CD14-positive monocyte (primary cell): Measurements from ENCODE around the gene S100A1. TPM values are rescaled to one million over a fixed set of nuclear protein-coding genes. Genes with fewer than 3 reads are reported as not detected.

Source experiments
- DNase-seq, 3 donors: peaks; one replicate each; pipeline ENCODE4 v3.0.0-alpha.2; 2011 to 2022
- H2AFZ ChIP-seq: 2 replicates; pipeline ENCODE4 v1.6.0; 2012; ENCODE audit warnings: mild to moderate bottlenecking, low read depth, low read length, inconsistent platforms; ENCODE audit not compliant: insufficient read depth, poor library complexity, severe bottlenecking
- H3K27ac ChIP-seq, 2 donors: 1 replicate in 1 of 2; 2 replicates in 1 of 2; pipeline ENCODE4 v1.5.1; 2012 to 2013; ENCODE audit warnings: low read length in 2 of 2, control low read depth in 1 of 2, inconsistent platforms in 1 of 2, low read depth in 1 of 2, mild to moderate bottlenecking in 1 of 2
- H3K27me3 ChIP-seq, 2 donors: one replicate each; pipeline versions ENCODE4 v1.6.0 to v1.6.1; 2011 to 2013; ENCODE audit warnings: low read length in 2 of 2; ENCODE audit not compliant: control insufficient read depth in 2 of 2, insufficient read depth in 2 of 2
- H3K36me3 ChIP-seq, 2 donors: replicated peaks in 1 of 2; 1 replicate in 1 of 2; 2 replicates in 1 of 2; pipeline versions ENCODE4 v1.5.1 to v1.6.1; 2012 to 2013; ENCODE audit warnings: low read length in 2 of 2, control low read depth in 1 of 2, inconsistent platforms in 1 of 2, mild to moderate bottlenecking in 1 of 2; ENCODE audit not compliant: insufficient read depth in 2 of 2, control insufficient read depth in 1 of 2
- H3K4me1 ChIP-seq, 2 donors: 1 replicate in 1 of 2; 2 replicates in 1 of 2; pipeline versions ENCODE4 v1.5.1 to v1.6.1; 2012 to 2013; ENCODE audit warnings: low read length in 2 of 2, control low read depth in 1 of 2, inconsistent platforms in 1 of 2, mild to moderate bottlenecking in 1 of 2, moderate library complexity in 1 of 2; ENCODE audit not compliant: insufficient read depth in 2 of 2, control insufficient read depth in 1 of 2
- H3K4me2 ChIP-seq: replicated peaks from 2 replicates; pipeline ENCODE3; 2012; ENCODE audit warnings: low read length, moderate library complexity, mild to moderate bottlenecking; ENCODE audit not compliant: poor library complexity, severe bottlenecking; ENCODE audit errors: extremely low read depth
- H3K4me3 ChIP-seq, 3 experiments: fragments of 200-600 bp in 1 of 3; sonication (generic) in 1 of 3; replicated peaks in 1 of 3; 1 replicate in 2 of 3; 2 replicates in 1 of 3; pipeline ENCODE4 v1.5.1; 2011 to 2013; ENCODE audit warnings: low read length in 3 of 3, mild to moderate bottlenecking in 3 of 3, control low read depth in 2 of 3, low read depth in 2 of 3, inconsistent platforms in 1 of 3, moderate library complexity in 1 of 3
- H3K79me2 ChIP-seq: 2 replicates; pipeline ENCODE4 v1.6.0; 2012; ENCODE audit warnings: mild to moderate bottlenecking, control low read depth, inconsistent platforms, low read length, moderate library complexity; ENCODE audit not compliant: insufficient read depth
- H3K9ac ChIP-seq: 2 replicates; pipeline ENCODE4 v1.6.0; 2017; ENCODE audit warnings: low read length, mild to moderate bottlenecking; ENCODE audit not compliant: insufficient read depth, poor library complexity, severe bottlenecking
- H3K9me3 ChIP-seq, 2 donors: replicated peaks in 1 of 2; 1 replicate in 1 of 2; 2 replicates in 1 of 2; pipeline versions ENCODE4 v1.5.1 to v1.6.1; 2012 to 2013; ENCODE audit warnings: low read length in 2 of 2, control low read depth in 1 of 2; ENCODE audit not compliant: control insufficient read depth in 1 of 2, insufficient read depth in 1 of 2
- H4K20me1 ChIP-seq: 2 replicates; pipeline ENCODE4 v1.6.0; 2012; ENCODE audit warnings: mild to moderate bottlenecking, low read length, control low read depth, moderate library complexity; ENCODE audit not compliant: insufficient read depth
- H3K27ac Mint-ChIP-seq, 7 donors: one replicate each; pipeline ENCODE4 v1.8.0; 2020; ENCODE audit warnings: mild to moderate bottlenecking in 7 of 7, mixed read lengths in 7 of 7, moderate library complexity in 6 of 7, inconsistent platforms in 2 of 7
- H3K27me3 Mint-ChIP-seq, 3 donors: one replicate each; pipeline ENCODE4 v1.8.0; 2021 to 2022; ENCODE audit warnings: low read depth in 3 of 3, mild to moderate bottlenecking in 3 of 3, mixed read lengths in 3 of 3, moderate library complexity in 3 of 3, inconsistent platforms in 1 of 3
- H3K36me3 Mint-ChIP-seq, 2 donors: one replicate each; pipeline ENCODE4 v1.8.0; 2020; ENCODE audit warnings: mixed read lengths in 2 of 2, inconsistent platforms in 1 of 2, mild to moderate bottlenecking in 1 of 2
- H3K4me1 Mint-ChIP-seq: one replicate; pipeline ENCODE4 v1.8.0; 2020; ENCODE audit warnings: mild to moderate bottlenecking, mixed read lengths
- H3K4me3 Mint-ChIP-seq, 2 donors: one replicate each; pipeline ENCODE4 v1.8.0; 2020; ENCODE audit warnings: mild to moderate bottlenecking in 2 of 2, mixed read lengths in 2 of 2, moderate library complexity in 1 of 2
- H3K9me3 Mint-ChIP-seq, 7 donors: one replicate each; pipeline ENCODE4 v1.8.0; 2020 to 2022; ENCODE audit warnings: mixed read lengths in 7 of 7, mild to moderate bottlenecking in 6 of 7, moderate library complexity in 6 of 7, inconsistent platforms in 2 of 7
- WGBS: methylation state at CpG from one replicate; pipeline ENCODE4 v1.1.5; 2013; ENCODE audit warnings: missing lambda C conversion rate; ENCODE audit not compliant: insufficient coverage; 5-methylcytosine and 5-hydroxymethylcytosine counted together
- intact Hi-C, 2 donors: fragments of 100-400 bp; cut with micrococcal nuclease; formaldehyde crosslinking; loops; one replicate each; pipeline versions ENCODE4 v1.15.0 to v1.15.1; 2023
- polyA plus RNA-seq, 3 donors: library from polyadenylated mRNA; depleted of rRNA in 1 of 3; unstranded in 2 of 3; stranded (reverse) in 1 of 3; fragments of 300-500 nt in 2 of 3; fragments of >200 nt in 1 of 3; fragmentation: Illumina TruSeq in 2 of 3; gene quantifications; 1 replicate in 2 of 3; 2 replicates in 1 of 3; pipeline ENCODE4 v1.2.3, GENCODE V29; 2012 to 2021
- TF ChIP-seq, protein P1 (sequence below): fragments of 200-600 bp; IDR thresholded peaks from one replicate; pipeline ENCODE4 v1.8.0; 2022; ENCODE audit warnings: antibody characterized with exemption, mild to moderate bottlenecking

The S100A1 gene
- polyA plus RNA-seq, 3 donors: not detected

GRCh38 chr1:153628638-153629342 is 556 bp downstream of the S100A1 start:
- no peak overlapping the region for H3K9ac ChIP-seq
- intact Hi-C loops: loop anchor here in 1 of 2 donors (10.0 kb wide), 1 partner anchor 54 kb away; no protein-coding TSS in a partner anchor
- H3K36me3 ChIP-seq: no peaks in the 10 kb centered on the region
- H2AFZ ChIP-seq: no peak overlapping the region
- H3K4me3 ChIP-seq: no peak overlapping the region
- Mint-ChIP-seq H3K27me3 (peaks cover 11 to 16% (median 14%) of the 10 kb centered on the region in 3 donors), H3K4me3 (no peak overlapping the region), H3K9me3 (no peaks in the 10 kb centered on the region), H3K36me3 (peaks cover 0 to 4% of the 10 kb centered on the region in 2 donors), H3K27ac (peak overlapping the region in 1 of 7 donors; percentile 71), H3K4me1 (peaks cover 57% of the 10 kb centered on the region)
- no peaks in the 10 kb centered on the region for H3K9me3 ChIP-seq
- WGBS: 49% methylated on average over 3 of the region's 6 CpGs
- no peaks in the 10 kb centered on the region for H4K20me1 ChIP-seq
- peaks cover 33 to 50% of the 10 kb centered on the region in 2 donors for H3K4me1 ChIP-seq
- no peak overlapping the region for H3K4me2 ChIP-seq
- peaks cover 0 to 3% of the 10 kb centered on the region in 2 donors for H3K27me3 ChIP-seq
- H3K79me2 ChIP-seq: no peaks in the 10 kb centered on the region
- TF ChIP-seq, protein P1, sequence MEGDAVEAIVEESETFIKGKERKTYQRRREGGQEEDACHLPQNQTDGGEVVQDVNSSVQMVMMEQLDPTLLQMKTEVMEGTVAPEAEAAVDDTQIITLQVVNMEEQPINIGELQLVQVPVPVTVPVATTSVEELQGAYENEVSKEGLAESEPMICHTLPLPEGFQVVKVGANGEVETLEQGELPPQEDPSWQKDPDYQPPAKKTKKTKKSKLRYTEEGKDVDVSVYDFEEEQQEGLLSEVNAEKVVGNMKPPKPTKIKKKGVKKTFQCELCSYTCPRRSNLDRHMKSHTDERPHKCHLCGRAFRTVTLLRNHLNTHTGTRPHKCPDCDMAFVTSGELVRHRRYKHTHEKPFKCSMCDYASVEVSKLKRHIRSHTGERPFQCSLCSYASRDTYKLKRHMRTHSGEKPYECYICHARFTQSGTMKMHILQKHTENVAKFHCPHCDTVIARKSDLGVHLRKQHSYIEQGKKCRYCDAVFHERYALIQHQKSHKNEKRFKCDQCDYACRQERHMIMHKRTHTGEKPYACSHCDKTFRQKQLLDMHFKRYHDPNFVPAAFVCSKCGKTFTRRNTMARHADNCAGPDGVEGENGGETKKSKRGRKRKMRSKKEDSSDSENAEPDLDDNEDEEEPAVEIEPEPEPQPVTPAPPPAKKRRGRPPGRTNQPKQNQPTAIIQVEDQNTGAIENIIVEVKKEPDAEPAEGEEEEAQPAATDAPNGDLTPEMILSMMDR: no peak
- H3K27ac ChIP-seq: no peak overlapping the region
- no peak for DNase-seq

DNA sequence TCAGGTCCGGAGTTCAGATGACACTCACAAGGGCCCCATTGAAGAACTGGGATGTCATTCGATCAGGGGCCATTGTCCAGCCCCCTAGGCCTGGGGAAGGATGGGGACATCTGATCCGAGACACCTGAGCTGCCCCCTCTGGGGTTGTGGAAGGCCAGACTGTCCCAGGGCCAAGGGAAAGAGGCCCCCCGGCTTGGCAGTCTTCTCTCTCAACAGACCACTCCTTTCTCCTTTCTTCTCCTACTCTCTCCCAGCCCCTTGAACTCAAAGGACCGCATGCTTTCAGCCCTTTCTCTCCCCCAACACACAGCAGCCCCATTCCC is 1.1 kb downstream of the S100A1 start:
- Histone ChIP-seq H4K20me1 (peaks cover under 1% of the 10 kb centered on the region), H3K27ac (no peak overlapping the region), H3K9me3 (no peaks in the 10 kb centered on the region), H3K79me2 (peaks cover 2% of the 10 kb centered on the region), H3K4me3 (no peak overlapping the region), H3K9ac (no peak overlapping the region), H3K27me3 (peaks cover 0 to 3% of the 10 kb centered on the region in 2 donors), H2AFZ (no peak overlapping the region), H3K4me2 (no peak overlapping the region), H3K36me3 (no peaks in the 10 kb centered on the region), H3K4me1 (peaks cover 28 to 45% of the 10 kb centered on the region in 2 donors)
- H3K4me1 Mint-ChIP-seq: peaks cover 51% of the 10 kb centered on the region
- H3K27me3 Mint-ChIP-seq: peaks cover 11 to 16% (median 14%) of the 10 kb centered on the region in 3 donors
- H3K27ac Mint-ChIP-seq: no peak overlapping the region
- TF ChIP-seq, protein P1: no peak
- H3K4me3 Mint-ChIP-seq: no peak overlapping the region
- no peaks in the 10 kb centered on the region for H3K9me3 Mint-ChIP-seq
- 100% methylated on average over 1 of the region's 5 CpGs for WGBS
- H3K36me3 Mint-ChIP-seq: peaks cover 0 to 4% of the 10 kb centered on the region in 2 donors
- intact Hi-C loops: loop anchor here in 1 of 2 donors (10.0 kb wide), 1 partner anchor 55 kb away; no protein-coding TSS in a partner anchor
- no peak for DNase-seq
